ENCODE data around the gene XAF1.
"Not testable (repeated sequence)": the region's sequence is repeated elsewhere in the genome, so short reads cannot be mapped to it uniquely, and the experiment has no call there.

The XAF1 gene, protein sequence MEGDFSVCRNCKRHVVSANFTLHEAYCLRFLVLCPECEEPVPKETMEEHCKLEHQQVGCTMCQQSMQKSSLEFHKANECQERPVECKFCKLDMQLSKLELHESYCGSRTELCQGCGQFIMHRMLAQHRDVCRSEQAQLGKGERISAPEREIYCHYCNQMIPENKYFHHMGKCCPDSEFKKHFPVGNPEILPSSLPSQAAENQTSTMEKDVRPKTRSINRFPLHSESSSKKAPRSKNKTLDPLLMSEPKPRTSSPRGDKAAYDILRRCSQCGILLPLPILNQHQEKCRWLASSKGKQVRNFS
- 13.3 to 461 (median 30.5) reads per million in 17 experiments for total RNA-seq

- DNase-seq, result peak; percentile 58 to 81 (median 71)
Observed at GRCh38 chr17:6755731-6756184, at the start of gene XAF1. XAF1 (plus strand) TSS chr17:6756046; CDS start chr17:6756079, 33 bp downstream.

DNA sequence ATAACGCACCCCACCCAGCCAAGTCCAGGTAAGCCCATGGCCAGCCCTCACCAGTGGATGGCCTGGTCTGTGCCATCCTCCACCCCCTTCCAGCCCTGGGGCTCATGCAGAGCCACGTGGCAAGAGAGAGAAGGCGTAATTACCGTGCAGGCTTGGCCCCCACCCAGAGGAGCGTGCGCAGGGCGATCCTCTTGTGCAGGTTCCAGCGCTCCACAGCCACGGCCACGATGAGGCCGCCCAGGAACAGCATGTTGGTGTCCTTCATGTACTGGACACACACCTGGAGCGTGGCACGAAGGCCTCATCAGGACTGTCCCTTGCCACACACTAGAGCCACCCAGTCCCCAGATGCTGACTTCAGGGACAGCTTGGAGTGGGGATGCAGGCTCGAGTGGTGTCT is 49.3 kb upstream of the XAF1 start:
- DNase-seq, result no peak

- DNase-seq, result no peak
Observed at GRCh38 chr17:6706996-6707395, 48.9 kb upstream of the XAF1 start.

- no peak for DNase-seq
Observed at GRCh38 chr17:6708357-6708961, 47.4 kb upstream of the XAF1 start.

DNA sequence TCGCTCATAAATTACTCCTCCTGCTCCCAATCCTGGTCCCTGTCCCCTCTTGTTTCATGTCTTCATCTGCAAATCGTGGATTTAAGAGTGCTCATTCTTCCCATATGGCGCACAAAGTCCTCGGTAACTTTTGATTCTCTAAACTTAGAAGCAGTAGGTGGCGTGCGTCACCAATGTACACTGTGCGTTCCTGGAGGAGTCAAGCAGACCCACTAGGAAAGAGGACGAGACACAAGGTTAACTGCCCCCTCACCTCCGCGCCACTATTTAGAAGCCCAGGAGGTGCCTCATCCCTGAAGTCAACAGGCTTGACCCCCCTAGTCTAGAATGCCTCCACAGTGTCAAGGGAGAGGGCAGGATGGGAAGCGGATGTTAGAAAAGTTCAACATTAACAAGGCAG is 45.5 kb upstream of the XAF1 start:
- DNase-seq, result no peak

DNA sequence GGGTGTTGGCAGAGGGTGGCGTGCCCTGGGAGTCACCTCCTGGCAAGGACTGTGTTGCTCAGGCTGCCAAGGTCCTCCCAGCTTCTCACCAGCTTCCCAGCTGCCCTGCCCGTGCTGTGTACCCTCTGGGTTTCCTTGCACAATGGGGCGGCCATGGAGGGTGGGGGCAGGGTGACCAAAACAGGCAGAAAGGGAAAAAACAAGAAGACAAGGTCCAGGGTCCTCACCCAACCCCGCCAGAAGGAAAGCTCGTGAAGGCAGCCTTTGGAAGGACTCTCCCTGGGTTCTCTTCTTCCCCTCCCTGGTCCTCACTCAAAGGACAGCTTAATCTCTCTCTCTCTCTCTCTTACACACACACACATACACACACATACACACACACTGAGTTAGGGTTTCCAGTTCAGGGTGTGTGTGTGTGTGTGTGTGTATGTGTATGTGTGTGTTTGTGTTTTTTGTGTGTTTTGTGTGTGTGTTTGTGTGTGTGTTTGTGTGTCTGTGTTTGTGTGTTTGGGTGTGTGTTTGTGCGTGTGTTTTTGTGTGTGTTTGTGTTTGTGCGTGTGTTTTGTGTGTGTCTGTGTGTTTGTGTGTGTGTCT is 44.7 kb upstream of the XAF1 start:
- peak in 2 of 4 experiments; percentile 21 to 25 for DNase-seq

GRCh38 chr17:6711681-6712057 is 44.2 kb upstream of the XAF1 start:
- DNase-seq, result peak; percentile 69 to 86 (median 82)

GRCh38 chr17:6712058-6712853 is 43.6 kb upstream of the XAF1 start:
- DNase-seq, result peak in 1 of 4 experiments; percentile 20

DNA sequence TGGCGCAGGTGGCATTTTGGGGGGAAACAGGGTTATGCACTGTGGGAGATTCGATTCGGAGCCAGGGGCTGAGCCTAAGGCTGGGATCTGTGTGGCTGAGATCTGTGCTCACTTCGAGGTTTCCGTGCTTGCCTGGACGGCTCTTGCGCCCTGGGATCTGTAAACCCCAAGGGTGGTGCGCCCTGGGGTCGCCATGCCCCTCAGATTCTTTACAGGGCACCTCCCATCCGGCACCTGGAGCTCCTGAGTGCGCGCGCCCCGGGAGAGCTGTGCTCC is 43.1 kb upstream of the XAF1 start:
- no peak for DNase-seq

- peak in 3 of 4 experiments; percentile 28 to 51 (median 32) for DNase-seq
Observed at GRCh38 chr17:6713130-6713917, 42.5 kb upstream of the XAF1 start, which contains the start of gene SLC13A5. SLC13A5 (minus strand) TSS chr17:6713369; CDS start chr17:6713333, 36 bp downstream.

- no peak for DNase-seq
Observed at GRCh38 chr17:6713918-6714271, 42.0 kb upstream of the XAF1 start.

DNA sequence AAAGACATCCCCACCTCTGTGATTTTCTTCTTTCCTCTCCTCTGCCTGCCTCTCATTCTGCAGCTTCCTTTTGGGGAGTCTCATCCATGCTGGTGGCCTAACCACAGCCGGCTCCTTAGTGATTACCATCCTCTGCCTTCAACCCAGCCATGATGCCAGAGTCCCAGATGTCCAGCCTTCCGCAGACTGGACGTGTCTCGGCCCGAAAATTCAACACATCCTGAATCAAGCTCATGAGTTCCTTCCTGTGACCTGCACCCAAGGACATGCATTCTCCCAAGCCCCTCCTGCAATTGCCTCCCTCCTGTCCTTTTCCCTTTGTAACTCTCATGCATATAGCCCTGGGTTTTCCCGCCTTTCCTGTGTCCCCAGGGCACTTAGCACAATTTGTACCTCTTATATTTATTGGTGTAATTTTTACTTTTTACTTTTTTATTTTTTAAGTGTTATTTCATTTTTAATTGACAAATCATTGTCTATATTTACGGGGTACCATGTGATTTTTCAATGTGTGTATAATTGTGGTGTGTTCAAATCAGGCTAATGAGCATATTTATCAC is 41.5 kb upstream of the XAF1 start:
- DNase-seq, result no peak

DNA sequence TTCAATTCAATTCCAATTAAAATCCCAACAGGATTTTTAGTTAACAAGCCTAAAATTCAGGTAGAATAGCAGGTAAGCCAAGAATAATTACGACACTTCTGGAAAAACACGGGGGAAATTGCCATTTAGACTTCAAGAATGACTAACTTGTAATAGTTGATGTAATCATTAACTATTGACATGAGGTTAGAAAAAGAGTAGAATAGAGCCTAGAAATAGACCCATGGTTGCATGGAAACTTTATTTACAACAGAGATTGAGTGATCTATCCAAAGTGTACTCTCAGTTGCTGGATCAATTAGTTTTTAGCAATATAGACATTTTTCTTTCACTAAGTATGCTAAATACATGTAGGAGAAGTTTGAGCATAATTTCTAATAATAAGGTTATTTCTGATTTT is 39.1 kb upstream of the XAF1 start:
- DNase-seq, result no peak

GRCh38 chr17:6721744-6722143 is 34.1 kb upstream of the XAF1 start:
- DNase-seq, result no peak

DNA sequence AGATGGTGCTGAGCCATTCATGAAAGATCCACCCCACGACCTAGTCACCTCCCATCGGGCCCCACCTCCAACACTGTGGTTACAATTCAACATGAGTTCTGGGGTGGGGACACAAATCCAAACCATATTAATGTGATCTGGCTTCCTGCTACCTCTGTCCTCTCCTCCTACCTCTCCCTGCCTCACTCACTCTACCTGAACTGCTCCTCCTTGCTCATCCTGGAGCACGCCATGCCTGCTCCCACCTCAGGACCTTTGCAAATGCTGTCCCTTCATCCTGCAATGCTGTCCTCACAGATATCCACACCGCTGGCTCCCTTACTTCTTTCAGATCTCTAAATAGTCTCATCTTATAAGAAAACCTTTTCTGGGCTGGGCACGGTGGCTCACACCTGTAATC is 31.8 kb upstream of the XAF1 start:
- DNase-seq, result no peak

DNA sequence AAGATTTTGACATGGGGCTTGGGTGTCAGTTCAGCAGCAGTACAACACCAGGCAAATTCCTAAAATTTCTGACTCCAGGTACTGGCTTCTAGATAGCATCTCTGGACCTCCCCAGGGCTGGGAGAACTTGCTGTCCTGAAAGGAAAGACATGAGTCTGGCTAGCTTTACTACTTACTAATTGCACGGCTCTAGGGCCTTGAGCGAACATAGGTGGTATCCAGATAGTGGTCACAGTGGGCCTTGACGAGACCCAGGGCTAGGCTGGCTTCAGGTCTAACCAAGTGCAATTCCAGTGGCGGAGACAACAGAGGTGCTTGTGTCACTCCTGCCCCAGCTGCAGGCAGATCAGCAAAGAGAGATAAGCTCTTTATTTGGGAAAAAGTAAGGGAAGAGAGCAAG is 26.3 kb upstream of the XAF1 start:
- DNase-seq, result no peak

DNA sequence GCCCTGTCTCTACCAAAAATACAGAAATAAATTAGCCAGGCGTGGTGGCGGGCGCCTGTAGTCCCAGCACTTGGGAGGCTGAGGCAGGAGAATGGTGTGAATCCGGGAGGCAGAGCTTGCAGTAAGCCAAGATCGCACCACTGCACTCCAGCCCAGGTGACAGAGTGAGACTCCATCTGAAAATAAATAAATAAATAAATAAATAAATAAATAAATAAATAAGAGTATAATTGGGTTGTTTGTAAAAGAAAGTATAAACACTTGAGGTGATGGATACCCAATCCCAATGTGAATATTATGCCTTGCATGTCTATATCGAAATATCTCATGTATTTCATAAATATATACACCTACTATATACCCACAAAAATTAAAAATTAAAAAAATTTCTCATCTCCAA is 9.2 kb upstream of the XAF1 start:
- not testable (repeated sequence) for DNase-seq

- no peak for DNase-seq
Observed at GRCh38 chr17:6748617-6749016, 7.2 kb upstream of the XAF1 start.

DNA sequence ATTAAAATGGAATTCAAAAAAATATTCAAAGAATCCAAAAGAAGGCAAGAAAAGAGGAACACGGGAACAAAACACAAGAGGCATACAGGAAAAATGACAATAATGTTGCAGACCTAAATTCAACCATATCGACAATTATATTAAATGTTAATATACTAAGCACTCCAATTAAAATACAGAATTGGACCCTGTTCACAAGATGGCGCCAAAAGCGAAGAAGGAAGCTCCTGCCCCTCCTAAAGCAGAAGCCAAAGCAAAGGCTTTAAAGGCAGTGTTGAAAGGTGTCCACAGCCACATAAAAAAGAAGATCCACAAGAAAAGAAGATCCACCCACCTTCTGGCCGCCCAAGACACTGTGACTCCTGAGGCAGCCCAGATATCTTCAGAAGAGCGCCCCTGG is 6.3 kb upstream of the XAF1 start:
- DNase-seq, result peak; percentile 14 to 51 (median 40)

- DNase-seq, result peak; percentile 86 to 97 (median 90)
Observed at GRCh38 chr17:6752068-6752909, 3.6 kb upstream of the XAF1 start.

DNA sequence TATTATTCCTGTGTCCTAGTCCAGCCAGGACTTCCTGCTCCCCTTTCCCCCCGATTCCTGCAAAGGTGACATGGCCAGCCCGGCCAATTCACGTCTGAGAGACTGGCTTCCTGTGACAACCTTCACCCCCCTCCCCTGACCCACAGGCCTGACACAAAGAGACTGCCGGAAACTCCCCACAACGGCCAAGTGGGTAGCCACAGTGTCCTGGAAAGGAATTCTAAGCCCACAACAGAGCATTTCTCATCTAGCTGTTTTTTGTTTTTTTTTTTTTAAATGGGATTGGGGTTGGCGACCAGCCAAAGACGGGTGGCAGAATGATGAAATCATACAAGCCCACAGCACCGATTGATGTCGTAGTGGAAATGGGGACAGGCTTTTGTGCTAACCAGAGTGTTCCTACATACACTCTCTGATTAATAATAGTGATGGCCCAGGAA is 2.8 kb upstream of the XAF1 start:
- DNase-seq, result peak; percentile 23 to 51 (median 49)
